Activated CD8-positive, alpha-beta memory T cell treated with anti-CD3 and anti-CD28 coated beads for 4 hours (primary cell): ENCODE results near the gene NOL4L.

Experiments
- DNase-seq, 2 donors: peaks; one replicate each; pipeline ENCODE4 v3.0.0-alpha.2; 2020; ENCODE audit warnings: low read depth in 2 of 2

Gene NOL4L

GRCh38 chr20:32560989-32561830 lies 23.9 kb downstream of the NOL4L start:
- DNase-seq, result no peak

DNA sequence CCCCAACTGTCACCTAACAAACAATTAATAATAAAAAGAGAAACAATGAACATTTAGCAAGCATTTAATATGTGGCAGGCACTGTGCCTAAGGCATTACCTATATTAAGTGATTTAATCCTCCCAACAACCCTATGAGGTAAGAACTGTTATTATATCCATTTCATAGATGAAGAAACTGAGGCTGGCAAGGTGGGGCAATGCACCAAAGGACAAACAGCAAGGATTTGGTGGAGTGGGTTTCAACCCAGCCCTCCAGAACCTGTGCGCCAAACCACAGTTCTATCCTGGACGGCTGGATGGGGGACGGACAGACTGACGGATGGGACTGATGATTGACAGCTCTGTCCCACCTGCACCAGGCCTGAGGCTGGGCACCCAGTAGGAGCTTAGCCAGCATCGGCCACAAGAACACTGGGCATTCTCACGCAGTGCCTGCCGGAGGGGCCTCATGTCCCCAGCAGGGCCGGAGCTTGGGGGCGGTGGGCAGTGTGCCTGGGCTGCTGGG lies 24.6 kb downstream of the NOL4L start:
- DNase-seq, result no peak

DNA sequence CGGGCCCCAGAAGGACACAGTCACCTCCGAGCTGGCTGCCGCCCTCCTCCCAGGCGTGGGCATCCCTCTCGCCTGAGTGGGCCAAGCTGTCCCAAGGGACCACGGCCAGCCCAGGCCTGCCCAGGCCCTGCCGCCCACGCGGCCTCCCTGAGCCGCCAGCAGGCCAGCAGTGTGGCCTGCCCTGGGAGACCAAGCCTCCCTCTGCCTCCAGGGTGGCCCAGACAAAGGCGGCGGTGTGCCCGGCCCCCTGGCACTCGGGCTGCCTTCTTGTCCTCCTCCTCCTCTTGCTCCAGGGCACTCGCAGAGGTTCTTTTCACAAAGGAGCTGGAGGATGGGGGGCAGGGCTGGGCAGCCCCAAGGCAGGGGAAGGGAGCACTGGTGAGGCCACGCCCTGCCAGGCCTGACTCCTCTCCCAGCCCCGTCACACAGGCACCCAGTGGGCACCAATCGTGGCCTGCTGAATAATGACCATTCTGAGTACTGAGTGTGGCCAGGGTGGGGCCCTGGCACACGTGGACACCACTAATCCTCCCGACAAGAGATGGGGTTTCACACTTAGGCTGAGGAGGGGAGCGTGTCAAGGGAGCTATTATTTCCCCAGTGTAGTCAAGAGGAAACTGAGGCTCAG lies 25.3 kb downstream of the NOL4L start:
- DNase-seq, result no peak

- no peak for DNase-seq
These were observed 25.9 kb downstream of the NOL4L start for GRCh38 chr20:32559205-32559752.

GRCh38 chr20:32558526-32558925 lies 26.6 kb downstream of the NOL4L start:
- no peak for DNase-seq

DNA sequence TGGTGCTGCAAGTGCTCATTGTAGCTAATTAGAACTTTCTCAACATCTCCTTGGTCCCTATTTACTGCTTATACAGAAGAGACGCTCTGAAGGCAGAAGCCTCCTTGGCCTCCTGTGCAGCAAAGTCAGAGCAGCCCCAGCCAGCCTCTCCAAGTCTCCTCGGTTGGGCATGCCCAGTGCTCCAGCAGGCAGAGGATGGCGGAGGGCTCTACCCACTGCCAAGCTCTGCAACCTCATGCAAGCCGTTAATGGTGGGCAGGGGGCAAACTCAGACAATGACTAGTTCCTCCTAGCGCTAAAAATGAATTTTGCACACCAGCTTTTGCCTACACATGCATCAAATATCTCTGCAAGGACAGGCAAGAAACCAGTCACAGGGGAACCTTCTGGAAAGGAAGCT lies 27.8 kb downstream of the NOL4L start:
- no peak for DNase-seq

DNA sequence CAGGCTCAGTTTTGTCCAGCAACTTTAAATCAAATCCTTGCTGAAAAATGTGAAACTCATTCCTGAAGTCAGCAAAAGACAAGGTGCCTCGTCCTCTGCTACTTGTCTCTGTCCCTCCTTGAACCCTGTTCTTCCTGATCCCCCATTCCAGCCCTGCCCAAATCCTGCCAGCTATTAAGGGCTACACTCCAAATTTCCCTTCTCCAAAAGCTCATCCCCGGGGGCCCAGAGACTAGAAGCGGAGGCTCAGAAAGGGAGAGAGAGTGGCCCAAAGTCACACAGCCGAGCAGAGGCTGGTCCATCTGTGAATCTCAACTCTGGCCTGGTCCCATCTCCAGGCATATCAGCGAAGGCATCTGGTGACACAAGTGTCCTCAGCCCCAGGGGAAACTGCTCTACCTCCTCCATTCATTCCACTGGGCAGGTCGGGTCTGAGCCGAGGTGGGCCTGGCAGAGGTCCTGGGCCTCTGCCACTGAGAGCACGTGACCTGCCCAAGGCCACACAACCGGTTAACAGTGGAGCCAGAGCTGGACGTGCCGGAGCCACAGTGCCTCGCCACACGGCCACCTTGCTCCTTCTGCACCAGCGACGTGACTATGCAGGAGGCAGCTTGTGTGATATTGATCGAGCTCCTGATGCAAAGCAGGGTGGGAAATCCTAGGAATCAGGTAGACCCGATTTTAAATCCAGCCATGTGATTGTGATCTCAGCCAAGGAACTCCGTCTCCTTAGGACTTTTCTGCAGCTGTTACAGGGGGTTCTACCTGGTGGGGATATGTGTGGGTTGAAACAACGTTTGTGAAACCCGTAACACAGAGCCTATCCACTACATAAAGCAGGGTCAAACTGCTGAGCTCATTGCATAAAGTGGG lies 28.6 kb downstream of the NOL4L start:
- DNase-seq, result no peak

DNA sequence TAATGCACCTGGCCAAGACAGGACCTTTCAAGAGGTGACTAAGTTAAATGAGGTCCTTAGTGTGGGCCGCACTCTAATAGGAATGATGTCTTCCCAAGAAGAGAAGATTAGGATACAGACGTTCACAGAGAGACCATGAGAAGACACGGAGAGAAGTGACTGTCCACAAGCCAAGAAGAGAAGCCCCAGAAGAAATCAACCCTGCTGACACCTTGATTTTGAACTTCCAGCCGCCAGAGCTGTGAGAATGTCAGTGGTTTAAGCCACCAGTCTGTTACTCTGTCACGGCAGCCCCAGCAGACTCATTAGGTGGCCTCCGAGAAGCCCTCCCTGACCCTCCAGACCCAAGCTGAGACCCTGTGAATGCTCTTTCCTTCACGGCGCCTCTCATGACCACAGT lies 29.5 kb downstream of the NOL4L start:
- no peak for DNase-seq

DNA sequence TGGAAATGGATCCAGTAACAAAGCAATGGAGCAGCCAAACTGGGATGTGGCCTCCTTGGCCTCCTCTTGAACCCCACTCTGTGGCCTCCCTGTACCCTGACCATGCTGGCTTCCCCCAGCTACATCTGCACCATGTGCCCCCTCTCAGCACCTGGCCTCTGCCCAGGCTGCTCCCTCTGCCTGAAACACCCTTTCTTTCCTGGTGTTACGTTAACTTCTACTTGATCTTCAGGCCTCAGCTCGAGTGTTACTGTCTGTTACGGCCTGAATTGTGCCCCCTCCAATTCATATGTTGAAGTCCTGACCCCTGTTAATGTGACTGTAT lies 30.2 kb downstream of the NOL4L start:
- no peak for DNase-seq

DNA sequence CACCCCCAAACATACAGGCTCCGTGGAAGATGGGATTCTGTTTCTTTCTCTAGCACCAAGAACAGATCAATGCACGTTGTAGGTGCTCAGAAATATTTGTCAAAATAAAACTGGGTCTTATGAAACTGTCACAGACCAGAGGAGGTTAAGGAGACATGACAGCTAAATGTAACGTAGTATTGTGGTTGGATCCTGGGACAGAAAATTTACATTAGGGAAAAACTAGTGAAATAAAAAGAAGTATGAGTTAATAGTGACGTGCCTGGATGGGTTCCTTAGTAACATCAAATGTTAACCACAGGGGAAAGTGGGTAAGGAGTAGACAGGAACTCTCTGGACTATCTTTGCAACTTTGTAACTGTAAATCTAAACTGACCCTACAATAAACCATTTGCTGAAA lies 31.5 kb downstream of the NOL4L start:
- no peak for DNase-seq

GRCh38 chr20:32551693-32552092 lies 33.4 kb downstream of the NOL4L start:
- DNase-seq, result no peak

DNA sequence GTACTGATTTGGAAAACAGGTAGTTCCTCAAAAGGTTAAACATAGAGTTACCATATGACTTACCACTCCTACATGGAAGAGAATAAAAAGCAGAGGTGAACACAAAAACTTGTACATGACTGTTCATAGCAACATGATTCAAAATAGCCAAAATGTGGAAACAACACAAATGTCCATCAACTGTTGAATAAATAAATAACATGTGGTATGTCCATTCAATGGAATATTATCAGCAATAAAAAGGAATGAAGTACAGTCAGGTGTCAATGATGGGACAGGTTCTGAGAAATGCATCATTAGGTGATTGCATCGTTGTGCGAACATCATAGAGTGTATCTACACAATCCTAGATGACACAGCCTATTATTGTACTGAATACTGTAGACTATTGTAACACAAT lies 35.3 kb downstream of the NOL4L start:
- DNase-seq, result no peak

DNA sequence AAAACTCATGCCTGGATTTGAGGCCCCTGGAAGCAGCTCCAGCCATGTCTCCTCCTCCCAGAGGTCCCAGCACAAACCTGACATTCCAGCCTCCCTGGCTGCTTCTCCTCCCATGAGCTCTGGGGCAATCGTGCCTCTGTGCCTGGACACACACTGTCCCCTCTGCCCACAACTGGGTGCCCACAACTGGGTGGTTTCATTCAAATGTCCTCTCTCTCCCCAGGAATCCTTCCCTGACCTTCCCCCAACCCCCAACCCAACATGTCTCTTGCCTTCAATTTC lies 37.4 kb downstream of the NOL4L start:
- no peak for DNase-seq

DNA sequence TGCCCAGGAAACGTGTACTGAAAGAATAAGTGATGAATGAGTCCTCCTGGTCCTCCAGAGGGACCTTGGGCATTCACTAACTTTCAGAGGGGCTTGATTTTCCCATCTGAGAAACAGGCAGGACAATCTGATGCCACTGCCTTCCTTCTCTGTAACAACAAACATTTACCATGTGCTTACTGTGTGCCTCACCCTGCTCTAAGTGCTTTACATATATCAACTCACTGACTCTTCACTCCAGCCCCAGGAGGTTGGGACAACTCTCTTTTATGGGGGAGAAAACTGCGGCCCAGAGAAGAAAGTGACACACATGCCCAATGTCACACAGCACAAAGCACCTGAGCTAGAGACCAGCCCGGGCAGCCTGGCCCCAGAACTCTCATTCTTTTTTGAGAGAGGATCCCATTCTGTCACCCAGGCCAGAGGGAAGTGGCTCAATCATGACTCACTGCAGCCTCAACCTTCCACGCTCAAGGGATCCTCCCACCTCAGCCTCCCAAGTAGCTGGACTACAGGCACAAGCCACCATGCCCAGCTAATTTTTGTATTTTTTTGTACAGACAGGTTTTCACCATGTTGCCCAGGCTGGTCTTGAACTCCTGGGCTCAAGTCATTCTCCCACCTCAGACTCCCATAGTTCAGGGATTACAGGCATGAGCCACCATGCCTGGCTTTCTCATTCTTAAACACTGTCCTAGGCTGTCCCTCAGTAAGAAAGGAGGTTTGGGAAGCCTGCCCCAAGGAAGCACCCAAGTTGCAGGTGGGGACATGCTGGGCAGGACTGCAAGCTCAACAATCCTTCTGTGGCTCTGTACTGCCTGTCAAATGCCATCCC lies 38.0 kb downstream of the NOL4L start:
- no peak for DNase-seq

DNA sequence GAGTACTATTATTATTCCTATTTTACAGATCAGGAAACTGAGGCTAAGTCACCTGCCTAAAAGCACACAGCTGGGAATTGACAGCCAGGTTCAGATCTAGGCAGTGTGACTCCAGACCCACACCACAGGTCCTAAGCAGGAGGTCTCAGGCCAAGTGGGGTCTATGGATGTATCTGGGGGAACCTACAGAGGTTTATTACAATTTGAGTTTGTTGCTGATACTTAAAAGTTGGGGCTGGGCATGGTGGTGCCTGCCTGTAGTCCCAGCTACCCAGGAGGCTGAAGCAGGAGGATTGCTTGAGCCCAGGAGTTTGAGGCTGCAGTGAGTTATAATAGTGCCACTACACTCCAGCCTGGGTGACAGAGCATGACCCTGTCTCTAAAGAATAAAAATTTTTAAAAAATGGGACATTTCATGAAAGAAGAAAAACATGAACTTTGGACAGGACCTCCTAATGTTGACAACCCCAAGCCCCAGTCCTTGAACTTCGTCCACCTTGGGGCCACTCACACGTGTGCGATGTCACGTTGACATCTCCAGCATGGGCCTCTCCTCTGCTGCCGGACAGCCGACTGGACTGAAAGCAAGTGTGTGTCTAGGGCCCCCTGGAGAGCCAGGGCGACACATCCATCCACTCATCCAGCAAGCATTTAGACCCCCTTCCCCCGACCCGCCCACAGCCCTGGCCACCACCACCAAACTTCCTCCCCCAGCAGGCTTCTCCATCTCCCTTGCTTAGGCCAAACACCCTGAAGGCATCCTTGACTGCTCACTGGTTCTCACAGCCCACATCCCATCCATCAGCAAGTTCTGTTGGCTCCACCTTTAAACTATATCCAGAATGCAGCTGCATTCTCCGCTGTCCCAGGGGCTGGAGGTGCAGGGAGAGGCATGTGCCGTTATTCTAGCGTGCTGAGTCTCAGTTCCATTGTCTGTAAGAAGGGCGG lies 40.0 kb downstream of the NOL4L start:
- DNase-seq, result no peak

GRCh38 chr20:32544260-32544722 lies 40.8 kb downstream of the NOL4L start:
- no peak for DNase-seq

DNA sequence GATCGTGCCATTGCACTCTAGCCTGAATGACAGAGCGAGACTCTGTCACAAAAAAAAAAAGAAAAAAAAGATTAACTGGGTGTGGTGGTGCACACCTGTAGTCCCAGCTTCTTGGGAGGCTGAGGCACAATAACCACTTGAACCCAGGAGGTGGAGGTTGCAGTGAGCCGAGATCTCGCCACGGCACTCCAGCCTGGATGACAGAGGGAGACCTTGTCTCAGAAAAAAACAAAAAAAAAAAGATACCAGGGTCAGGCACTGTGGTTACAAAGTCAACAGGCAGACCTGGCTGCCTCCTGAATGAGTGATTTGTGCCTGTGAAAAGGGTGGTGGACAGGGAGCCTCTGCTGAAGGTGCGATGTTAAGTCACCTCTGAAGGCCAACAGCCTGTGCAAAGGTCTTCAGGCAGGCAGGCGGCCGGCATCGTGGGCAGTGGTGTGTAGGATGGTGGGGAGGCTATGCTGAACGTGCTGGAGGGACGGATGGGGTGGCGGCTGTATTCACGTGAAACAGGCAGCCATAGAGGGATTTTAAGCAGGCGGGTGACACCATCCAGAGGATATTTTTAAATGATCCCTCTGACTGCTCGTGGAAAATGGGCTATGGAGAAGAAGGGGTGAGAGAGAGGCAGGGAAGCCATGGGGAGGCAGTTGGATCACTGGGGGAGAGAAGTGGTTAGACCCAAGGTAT lies 41.4 kb downstream of the NOL4L start:
- no peak for DNase-seq

GRCh38 chr20:32542259-32542615 lies 42.9 kb downstream of the NOL4L start:
- DNase-seq, result no peak

- DNase-seq, result no peak
These were observed 43.5 kb downstream of the NOL4L start for GRCh38 chr20:32541323-32542258.
